HEK293 (cell line): ENCODE measurements around the gene SLC38A3.

ENCODE experiments used
- CTCF ChIA-PET: fragments of 350-600 bp; formaldehyde crosslinking; extraction: SDS; loops from one replicate; lab custom pipeline; 2021; ENCODE audit warnings: antibody characterized with exemption; lab: Yijun Ruan, JAX
- POLR2A ChIA-PET: fragments of 300-600 bp; formaldehyde crosslinking; extraction: SDS; loops from one replicate; lab custom pipeline; 2020; ENCODE audit warnings: antibody characterized with exemption, inconsistent platforms; lab: Yijun Ruan, JAX
- H3K27ac ChIP-seq: fragments of 200-500 bp; sonication (Bioruptor generic); 2 replicates; pipeline ENCODE4 v1.5.1; 2014; ENCODE audit warnings: low read depth, low read length, control low read depth, inconsistent platforms; ENCODE audit errors: extremely low read depth
- H3K36me3 ChIP-seq, 2 experiments: fragments of 200-500 bp in 1 of 2; sonication (Bioruptor generic) in 1 of 2; 1 replicate in 1 of 2; 2 replicates in 1 of 2; pipeline ENCODE4 v1.5.1; 2014 to 2017; ENCODE audit warnings: inconsistent platforms in 2 of 2, low read length in 2 of 2; ENCODE audit not compliant: control insufficient read depth in 2 of 2, insufficient read depth in 1 of 2
- H3K4me1 ChIP-seq: fragments of 200-500 bp; sonication (Bioruptor generic); 2 replicates; pipeline ENCODE4 v1.5.1; 2014; ENCODE audit warnings: mild to moderate bottlenecking, low read length, inconsistent platforms; ENCODE audit not compliant: control insufficient read depth, insufficient read depth
- H3K4me3 ChIP-seq: 2 replicates; pipeline ENCODE4 v1.5.1; 2011; ENCODE audit warnings: low read depth, mild to moderate bottlenecking, control low read depth, low read length, moderate library complexity
- H3K9me3 ChIP-seq: fragments of 200-500 bp; sonication (Bioruptor generic); 2 replicates; pipeline ENCODE4 v1.5.1; 2014; ENCODE audit warnings: low read depth, low read length, inconsistent platforms; ENCODE audit not compliant: control insufficient read depth, insufficient read depth
- GFI1B ChIP-seq: fragments of 450-650 bp; formaldehyde crosslinking; IDR thresholded peaks from 2 replicates; pipeline ENCODE4 v1.5.1; 2016; ENCODE audit warnings: missing biosample characterization, missing genetic modification characterization
- SCRT2 ChIP-seq: fragments of 450-650 bp; formaldehyde crosslinking; IDR thresholded peaks from 2 replicates; pipeline ENCODE4 v1.5.1; 2016; ENCODE audit warnings: missing biosample characterization, missing genetic modification characterization
- ZNF2 ChIP-seq: fragments of 450-650 bp; formaldehyde crosslinking; IDR thresholded peaks from 2 replicates; pipeline ENCODE4 v1.5.1; 2016; ENCODE audit warnings: missing biosample characterization, missing genetic modification characterization
- ZNF311 ChIP-seq: fragments of 450-650 bp; formaldehyde crosslinking; IDR thresholded peaks from 2 replicates; pipeline ENCODE4 v1.5.1; 2017; ENCODE audit warnings: missing biosample characterization, missing genetic modification characterization, borderline replicate concordance
- ZNF404 ChIP-seq: fragments of 450-650 bp; formaldehyde crosslinking; IDR thresholded peaks from 2 replicates; pipeline ENCODE4 v1.5.1; 2017; ENCODE audit warnings: missing biosample characterization, missing genetic modification characterization
- ZNF426 ChIP-seq: fragments of 450-650 bp; formaldehyde crosslinking; IDR thresholded peaks from 2 replicates; pipeline ENCODE4 v1.5.1; 2017; ENCODE audit warnings: missing biosample characterization, missing genetic modification characterization, mild to moderate bottlenecking, inconsistent platforms, moderate library complexity
- ZNF521 ChIP-seq: fragments of 450-650 bp; formaldehyde crosslinking; IDR thresholded peaks from 2 replicates; pipeline ENCODE4 v1.5.1; 2017; ENCODE audit warnings: missing biosample characterization, mild to moderate bottlenecking, missing genetic modification characterization
- ZNF549 ChIP-seq: fragments of 450-650 bp; IDR thresholded peaks from 2 replicates; pipeline ENCODE4 v1.5.1; 2018; ENCODE audit warnings: missing biosample characterization, missing genetic modification characterization, mild to moderate bottlenecking, inconsistent platforms, moderate library complexity
- ZNF585B ChIP-seq: fragments of 450-650 bp; formaldehyde crosslinking; IDR thresholded peaks from 2 replicates; pipeline ENCODE4 v1.5.1; 2016; ENCODE audit warnings: missing biosample characterization, missing genetic modification characterization
- ZNF626 ChIP-seq: fragments of 450-650 bp; sonication (Bioruptor Pico); formaldehyde crosslinking; IDR thresholded peaks from 2 replicates; pipeline ENCODE4 v1.5.1; 2018; ENCODE audit warnings: missing biosample characterization, missing genetic modification characterization, inconsistent platforms
- ZNF707 ChIP-seq: fragments of 450-650 bp; formaldehyde crosslinking; IDR thresholded peaks from 2 replicates; pipeline ENCODE4 v1.5.1; 2016; ENCODE audit warnings: missing biosample characterization, missing genetic modification characterization
- ZNF776 ChIP-seq: fragments of 450-650 bp; formaldehyde crosslinking; IDR thresholded peaks from 2 replicates; pipeline ENCODE4 v1.5.0; 2017; ENCODE audit warnings: missing biosample characterization, missing genetic modification characterization, borderline replicate concordance
- ZNF791 ChIP-seq: fragments of 450-650 bp; formaldehyde crosslinking; IDR thresholded peaks from 2 replicates; pipeline ENCODE4 v1.5.1; 2016; ENCODE audit warnings: missing biosample characterization, missing genetic modification characterization
- TF ChIP-seq, protein P1 (sequence below): fragments of 450-650 bp; formaldehyde crosslinking; IDR thresholded peaks from 2 replicates; pipeline ENCODE4 v1.5.1; 2016; ENCODE audit warnings: missing biosample characterization, missing genetic modification characterization
- TF ChIP-seq, protein P2 (sequence below): fragments of 450-650 bp; formaldehyde crosslinking; IDR thresholded peaks from 2 replicates; pipeline ENCODE4 v1.5.1; 2017; ENCODE audit warnings: missing biosample characterization, missing genetic modification characterization
- TF ChIP-seq, protein P3 (sequence below): fragments of 450-650 bp; formaldehyde crosslinking; IDR thresholded peaks from 2 replicates; pipeline ENCODE4 v1.5.1; 2016; ENCODE audit warnings: missing biosample characterization, missing genetic modification characterization
- TF ChIP-seq, protein P4 (sequence below): fragments of 450-650 bp; formaldehyde crosslinking; conservative IDR thresholded peaks from 2 replicates; pipeline ENCODE4 v1.5.1; 2016; ENCODE audit warnings: low read depth, missing biosample characterization, missing genetic modification characterization

SLC38A3 gene

DNA sequence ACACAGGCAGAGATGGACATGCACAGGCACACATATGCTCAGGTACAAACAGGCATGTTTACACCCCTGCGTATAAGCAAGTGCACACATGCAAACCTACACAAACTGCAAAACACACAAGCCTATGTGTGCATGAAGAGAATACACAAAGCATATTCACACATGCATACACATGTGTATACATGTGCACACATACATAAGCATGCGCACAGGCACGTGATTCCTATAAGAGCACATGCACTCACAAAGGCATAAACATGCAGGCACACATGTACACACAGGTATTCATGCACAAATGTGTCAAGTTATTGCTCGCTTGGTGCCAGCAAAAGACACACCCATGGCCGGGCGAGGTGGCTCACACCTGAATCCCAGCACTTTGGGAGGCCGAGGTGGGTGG, 15.1 kb upstream of the SLC38A3 start:
- POLR2A ChIA-PET: no interaction called here
- TF ChIP-seq ZNF311: no peak
- Histone ChIP-seq H3K27ac (no peak overlapping the region), H3K9me3 (no peaks in the 10 kb centered on the region), H3K4me1 (no peaks in the 10 kb centered on the region), H3K4me3 (no peak overlapping the region), H3K36me3 (peaks cover 0 to 23% of the 10 kb centered on the region in 2 experiments; a peak in 1 of 3 replicates)
- CTCF ChIA-PET: interaction anchor here (0.6 to 7.7 kb wide), 11 partner anchors 12 to 741 kb away, joined by 3 to 237 read pairs (median 4); no protein-coding TSS in a partner anchor

DNA sequence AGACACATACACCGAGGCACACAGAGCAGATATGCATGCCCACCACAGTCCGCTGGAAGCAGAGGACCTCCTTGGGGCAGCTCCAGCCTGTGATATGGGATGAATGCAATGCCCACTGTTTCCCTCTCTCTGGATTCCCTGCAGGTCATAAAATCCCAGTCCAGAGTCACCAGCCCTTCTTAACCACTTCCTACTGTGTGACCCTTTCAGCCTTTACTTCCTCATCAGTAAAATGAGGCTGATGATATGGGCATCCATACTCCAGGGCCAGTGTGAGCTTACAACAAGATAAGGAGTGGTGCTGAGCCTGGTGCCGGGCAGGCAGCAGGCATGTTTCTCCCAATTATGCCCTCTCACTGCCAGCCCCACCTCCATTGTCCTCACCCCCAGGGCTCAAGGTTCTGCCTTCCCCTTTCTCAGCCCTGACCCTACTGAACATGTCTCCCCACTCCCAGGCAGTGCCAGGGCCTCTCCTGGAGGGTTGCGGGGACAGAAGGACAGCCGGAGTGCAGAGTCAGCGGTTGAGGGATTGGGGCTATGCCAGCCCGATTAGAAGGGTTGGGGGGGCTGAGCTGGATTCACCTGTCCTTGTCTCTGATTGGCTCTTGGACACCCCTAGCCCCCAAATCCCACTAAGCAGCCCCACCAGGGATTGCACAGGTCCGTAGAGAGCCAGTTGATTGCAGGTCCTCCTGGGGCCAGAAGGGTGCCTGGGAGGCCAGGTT, 14.0 kb upstream of the SLC38A3 start, which contains the start of gene GNAT1:
TSS of gene GNAT1 (plus strand) at position 675 of the 725 bp plus-strand sequence. CDS start 116 bp downstream, outside the sequence.
- no peak within 1 kb of the TSS for H3K27ac ChIP-seq
- peaks cover 0 to 13% of the 10 kb centered on the region in 2 experiments; a peak in 1 of 3 replicates for H3K36me3 ChIP-seq
- no peaks in the 10 kb centered on the region for H3K4me1 ChIP-seq
- POLR2A ChIA-PET: no interaction called here
- CTCF ChIA-PET: interaction anchor here (0.6 to 7.7 kb wide), 11 partner anchors 9 to 742 kb away, joined by 3 to 237 read pairs (median 4); no protein-coding TSS in a partner anchor
- H3K4me3 ChIP-seq: no peak within 1 kb of the TSS
- no peaks in the 10 kb centered on the region for H3K9me3 ChIP-seq
- TF ChIP-seq, protein P1, sequence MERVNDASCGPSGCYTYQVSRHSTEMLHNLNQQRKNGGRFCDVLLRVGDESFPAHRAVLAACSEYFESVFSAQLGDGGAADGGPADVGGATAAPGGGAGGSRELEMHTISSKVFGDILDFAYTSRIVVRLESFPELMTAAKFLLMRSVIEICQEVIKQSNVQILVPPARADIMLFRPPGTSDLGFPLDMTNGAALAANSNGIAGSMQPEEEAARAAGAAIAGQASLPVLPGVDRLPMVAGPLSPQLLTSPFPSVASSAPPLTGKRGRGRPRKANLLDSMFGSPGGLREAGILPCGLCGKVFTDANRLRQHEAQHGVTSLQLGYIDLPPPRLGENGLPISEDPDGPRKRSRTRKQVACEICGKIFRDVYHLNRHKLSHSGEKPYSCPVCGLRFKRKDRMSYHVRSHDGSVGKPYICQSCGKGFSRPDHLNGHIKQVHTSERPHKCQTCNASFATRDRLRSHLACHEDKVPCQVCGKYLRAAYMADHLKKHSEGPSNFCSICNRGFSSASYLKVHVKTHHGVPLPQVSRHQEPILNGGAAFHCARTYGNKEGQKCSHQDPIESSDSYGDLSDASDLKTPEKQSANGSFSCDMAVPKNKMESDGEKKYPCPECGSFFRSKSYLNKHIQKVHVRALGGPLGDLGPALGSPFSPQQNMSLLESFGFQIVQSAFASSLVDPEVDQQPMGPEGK (tag by site-specific recombination): no peak
- no peak for TF ChIP-seq ZNF626 (tag by site-specific recombination)
- no peak for TF ChIP-seq ZNF707 (tag by site-specific recombination)
- no peak for TF ChIP-seq ZNF776 (tag by site-specific recombination)
- TF ChIP-seq, protein P2, sequence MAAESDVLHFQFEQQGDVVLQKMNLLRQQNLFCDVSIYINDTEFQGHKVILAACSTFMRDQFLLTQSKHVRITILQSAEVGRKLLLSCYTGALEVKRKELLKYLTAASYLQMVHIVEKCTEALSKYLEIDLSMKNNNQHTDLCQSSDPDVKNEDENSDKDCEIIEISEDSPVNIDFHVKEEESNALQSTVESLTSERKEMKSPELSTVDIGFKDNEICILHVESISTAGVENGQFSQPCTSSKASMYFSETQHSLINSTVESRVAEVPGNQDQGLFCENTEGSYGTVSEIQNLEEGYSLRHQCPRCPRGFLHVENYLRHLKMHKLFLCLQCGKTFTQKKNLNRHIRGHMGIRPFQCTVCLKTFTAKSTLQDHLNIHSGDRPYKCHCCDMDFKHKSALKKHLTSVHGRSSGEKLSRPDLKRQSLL (tag by site-specific recombination): no peak
- TF ChIP-seq ZNF426 (tag by site-specific recombination): no peak
- TF ChIP-seq, protein P3, sequence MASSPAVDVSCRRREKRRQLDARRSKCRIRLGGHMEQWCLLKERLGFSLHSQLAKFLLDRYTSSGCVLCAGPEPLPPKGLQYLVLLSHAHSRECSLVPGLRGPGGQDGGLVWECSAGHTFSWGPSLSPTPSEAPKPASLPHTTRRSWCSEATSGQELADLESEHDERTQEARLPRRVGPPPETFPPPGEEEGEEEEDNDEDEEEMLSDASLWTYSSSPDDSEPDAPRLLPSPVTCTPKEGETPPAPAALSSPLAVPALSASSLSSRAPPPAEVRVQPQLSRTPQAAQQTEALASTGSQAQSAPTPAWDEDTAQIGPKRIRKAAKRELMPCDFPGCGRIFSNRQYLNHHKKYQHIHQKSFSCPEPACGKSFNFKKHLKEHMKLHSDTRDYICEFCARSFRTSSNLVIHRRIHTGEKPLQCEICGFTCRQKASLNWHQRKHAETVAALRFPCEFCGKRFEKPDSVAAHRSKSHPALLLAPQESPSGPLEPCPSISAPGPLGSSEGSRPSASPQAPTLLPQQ (tag by site-specific recombination): no peak
- no peak for TF ChIP-seq GFI1B (tag by site-specific recombination)
- TF ChIP-seq SCRT2: no peak
- no peak for TF ChIP-seq ZNF404
- TF ChIP-seq, protein P4, sequence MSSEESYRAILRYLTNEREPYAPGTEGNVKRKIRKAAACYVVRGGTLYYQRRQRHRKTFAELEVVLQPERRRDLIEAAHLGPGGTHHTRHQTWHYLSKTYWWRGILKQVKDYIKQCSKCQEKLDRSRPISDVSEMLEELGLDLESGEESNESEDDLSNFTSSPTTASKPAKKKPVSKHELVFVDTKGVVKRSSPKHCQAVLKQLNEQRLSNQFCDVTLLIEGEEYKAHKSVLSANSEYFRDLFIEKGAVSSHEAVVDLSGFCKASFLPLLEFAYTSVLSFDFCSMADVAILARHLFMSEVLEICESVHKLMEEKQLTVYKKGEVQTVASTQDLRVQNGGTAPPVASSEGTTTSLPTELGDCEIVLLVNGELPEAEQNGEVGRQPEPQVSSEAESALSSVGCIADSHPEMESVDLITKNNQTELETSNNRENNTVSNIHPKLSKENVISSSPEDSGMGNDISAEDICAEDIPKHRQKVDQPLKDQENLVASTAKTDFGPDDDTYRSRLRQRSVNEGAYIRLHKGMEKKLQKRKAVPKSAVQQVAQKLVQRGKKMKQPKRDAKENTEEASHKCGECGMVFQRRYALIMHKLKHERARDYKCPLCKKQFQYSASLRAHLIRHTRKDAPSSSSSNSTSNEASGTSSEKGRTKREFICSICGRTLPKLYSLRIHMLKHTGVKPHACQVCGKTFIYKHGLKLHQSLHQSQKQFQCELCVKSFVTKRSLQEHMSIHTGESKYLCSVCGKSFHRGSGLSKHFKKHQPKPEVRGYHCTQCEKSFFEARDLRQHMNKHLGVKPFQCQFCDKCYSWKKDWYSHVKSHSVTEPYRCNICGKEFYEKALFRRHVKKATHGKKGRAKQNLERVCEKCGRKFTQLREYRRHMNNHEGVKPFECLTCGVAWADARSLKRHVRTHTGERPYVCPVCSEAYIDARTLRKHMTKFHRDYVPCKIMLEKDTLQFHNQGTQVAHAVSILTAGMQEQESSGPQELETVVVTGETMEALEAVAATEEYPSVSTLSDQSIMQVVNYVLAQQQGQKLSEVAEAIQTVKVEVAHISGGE (tag by site-specific recombination): no peak
- no peak for TF ChIP-seq ZNF791 (tag by site-specific recombination)
- TF ChIP-seq ZNF585B (tag by site-specific recombination): no peak
- TF ChIP-seq ZNF2 (tag by site-specific recombination): no peak
- TF ChIP-seq ZNF549: no peak
- TF ChIP-seq ZNF521 (tag by site-specific recombination): no peak
- TF ChIP-seq, all 188 proteins: peak for 0
